Erythroblast (primary cell): ENCODE results near the gene EXOC1L.

ENCODE experiments used
- GATA1 ChIP-seq: IDR thresholded peaks from 2 replicates; pipeline ENCODE4 v1.6.1; 2011; ENCODE audit warnings: low read depth, mild to moderate bottlenecking, control low read depth, low read length, moderate library complexity
- POLR2A ChIP-seq: IDR thresholded peaks from 2 replicates; pipeline ENCODE4 v1.6.1; 2011; ENCODE audit warnings: mild to moderate bottlenecking, low read length

- no peak for TF ChIP-seq POLR2A
- no peak for TF ChIP-seq GATA1
Measured at GRCh38 chr4:55857586-55857985, 38.0 kb downstream of the EXOC1L start.
